ENCODE data around the gene KCNIP4.

KCNIP4 gene

DNA sequence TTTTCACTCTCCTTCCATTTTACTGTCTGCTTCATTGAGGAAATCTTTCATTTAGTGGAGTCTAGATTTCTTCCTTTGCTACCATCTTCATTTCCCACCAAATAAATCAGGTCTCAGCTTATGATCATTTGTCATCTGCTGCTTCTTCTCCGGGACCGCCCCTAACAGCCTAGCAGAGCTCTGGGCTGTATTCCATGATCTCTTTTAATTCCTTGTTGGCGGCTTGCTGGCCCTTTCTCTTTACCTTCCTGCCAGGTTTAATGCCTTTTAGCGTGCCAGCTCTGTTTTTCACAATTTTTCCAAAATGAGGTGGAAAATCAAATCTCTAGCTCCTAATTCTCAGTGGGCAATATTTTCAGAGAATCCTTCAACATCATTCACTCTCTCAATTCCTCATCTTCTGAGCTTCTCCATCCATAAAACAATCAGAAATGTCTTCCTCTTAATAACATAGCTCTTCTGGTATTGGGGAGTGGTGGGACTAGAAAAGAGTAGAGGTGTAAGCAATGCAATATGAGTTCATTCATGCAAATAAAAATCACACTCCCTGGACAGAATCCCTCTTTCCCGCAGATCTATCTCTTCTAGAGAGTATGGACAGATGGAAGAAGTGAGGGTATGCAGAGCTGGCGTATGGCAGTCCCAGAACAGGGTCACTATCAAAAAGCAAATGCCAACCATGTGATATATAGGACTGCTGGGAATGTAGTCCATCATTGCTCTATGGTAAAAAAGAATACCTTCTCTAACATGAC, 491.3 kb downstream of the KCNIP4 start:
- DNase-seq (ENCODE audit: low spot score) = no peak

DNA sequence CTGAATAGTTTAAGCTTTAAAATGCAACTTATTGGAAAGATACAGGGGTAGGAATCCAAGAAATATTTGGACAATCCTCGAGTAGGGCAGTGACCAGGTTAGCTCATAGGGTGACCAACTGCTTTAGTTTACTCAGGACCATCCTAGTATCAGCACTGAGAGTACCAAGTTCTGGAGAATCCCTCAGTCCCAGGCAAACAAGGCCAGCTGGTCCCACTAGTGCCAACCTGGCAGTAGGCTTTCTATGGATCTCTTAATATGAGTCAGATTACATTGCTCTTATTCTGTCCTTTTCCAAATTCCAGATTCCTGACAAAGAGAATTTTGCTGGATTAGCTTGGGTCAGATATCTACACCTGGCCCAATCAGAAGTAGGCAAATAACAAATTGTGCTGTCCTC, 493.7 kb downstream of the KCNIP4 start:
- DNase-seq (ENCODE audit: low spot score) = no peak

DNA sequence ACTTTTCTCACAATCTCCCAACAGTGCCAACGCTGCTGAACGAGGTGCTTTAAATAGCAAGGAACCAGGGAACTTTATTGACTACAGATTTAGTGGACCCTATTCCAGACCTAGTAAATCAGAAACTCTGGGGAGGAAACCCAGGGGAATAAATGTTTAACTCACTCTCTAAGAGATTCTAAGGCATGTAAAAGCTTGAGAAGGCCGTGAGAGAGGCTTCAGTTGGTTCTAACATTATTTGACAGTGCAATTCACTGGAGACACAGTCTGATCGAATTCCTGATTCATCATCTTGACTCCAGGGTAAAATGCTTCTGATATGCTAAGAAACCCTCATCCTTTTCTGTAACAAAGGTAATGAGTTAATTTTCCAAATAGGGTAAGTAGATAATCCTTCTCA, 494.4 kb downstream of the KCNIP4 start:
- no peak for DNase-seq (ENCODE audit: low spot score)

DNA sequence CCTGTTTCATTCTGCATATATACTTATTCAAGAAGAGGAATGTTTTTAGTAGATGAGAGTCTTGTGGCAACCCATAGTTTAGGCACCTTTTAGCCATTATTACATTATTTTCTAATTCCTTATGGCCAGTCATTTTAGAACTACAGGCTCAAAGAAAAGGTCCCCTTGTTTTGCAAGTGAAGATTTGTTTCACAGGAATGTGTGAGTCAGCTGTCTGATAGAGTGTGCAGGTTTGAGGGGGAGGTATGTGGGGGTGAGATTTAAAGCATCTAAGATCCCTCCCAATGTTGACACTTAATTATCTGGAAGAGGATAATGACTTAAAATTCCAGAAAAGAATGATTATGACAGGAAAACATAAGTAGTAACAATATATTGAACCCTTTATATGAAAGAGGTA, 495.6 kb downstream of the KCNIP4 start:
- DNase-seq (ENCODE audit: low spot score) = no peak

DNA sequence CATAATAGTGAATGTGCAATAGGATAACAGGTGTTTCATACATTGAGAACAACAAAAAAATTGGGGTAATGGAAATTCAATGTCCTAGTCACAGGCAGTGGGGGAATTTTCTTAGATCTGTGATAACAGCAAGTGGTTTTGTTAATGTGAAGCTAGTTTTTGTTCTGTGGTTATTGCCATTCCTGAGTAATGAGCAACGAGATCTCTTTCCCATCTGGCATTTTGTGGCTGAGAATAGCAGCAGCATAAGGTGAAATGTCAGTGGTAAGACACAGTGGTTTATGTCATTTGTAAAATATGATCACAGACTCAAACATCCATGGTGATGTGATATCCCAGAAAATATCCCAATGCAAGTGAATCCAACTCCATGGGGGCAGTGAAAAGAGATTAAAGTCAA, 497.5 kb downstream of the KCNIP4 start:
- no peak for DNase-seq (ENCODE audit: low spot score)

DNA sequence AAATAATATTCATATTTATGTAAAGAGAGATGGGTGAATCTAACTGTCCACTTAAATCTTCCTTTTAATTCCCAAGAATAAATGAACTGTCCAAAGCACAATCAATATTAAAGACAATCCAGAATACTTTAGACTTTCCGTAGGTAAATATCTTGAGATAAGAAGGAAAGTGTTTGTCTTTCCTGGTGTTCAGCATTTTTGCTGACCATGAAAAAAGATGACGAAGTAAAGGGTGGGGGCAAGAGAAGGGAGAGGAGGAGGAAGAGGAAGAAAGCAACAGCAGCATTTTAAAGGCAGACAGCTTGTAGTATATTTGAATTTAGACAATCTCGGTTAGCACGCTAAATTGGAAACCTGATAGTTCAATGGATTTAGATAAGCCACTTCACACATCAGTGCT, 498.2 kb downstream of the KCNIP4 start:
- DNase-seq (ENCODE audit: low spot score) = no peak

DNA sequence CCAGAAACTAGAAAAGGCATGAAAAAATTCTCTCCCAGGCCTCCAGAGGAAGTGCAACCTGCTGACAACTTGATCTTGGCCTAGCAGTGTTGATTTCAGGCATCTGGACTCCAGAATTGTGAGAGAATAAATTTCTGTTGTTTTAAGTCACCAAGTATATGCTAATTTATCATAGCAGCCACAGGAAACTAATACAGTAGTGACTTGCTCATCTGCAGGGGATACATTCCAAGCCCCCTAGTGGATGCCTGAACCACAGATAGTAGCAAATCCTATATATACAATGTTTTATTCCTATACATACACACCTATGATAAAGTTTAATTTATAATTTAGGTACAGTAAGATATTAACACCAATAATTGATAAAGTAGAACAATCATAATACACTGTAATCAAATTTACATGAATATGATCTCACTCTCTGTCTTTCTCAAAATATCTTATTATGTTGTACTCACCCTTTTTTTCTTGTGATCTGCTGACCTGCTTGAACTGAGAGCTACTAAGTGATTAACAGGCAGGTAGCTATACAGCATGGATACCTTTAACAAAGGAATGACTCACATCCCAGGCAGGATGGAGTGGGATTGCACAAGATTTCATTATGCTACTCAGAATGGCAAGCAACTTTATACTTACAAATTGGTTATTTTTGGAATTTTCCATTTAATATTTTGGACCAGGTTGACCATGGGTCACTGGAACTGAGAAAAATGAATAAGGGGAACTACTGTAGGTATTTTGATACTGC, 501.1 kb downstream of the KCNIP4 start:
- no peak for DNase-seq (ENCODE audit: low spot score)

DNA sequence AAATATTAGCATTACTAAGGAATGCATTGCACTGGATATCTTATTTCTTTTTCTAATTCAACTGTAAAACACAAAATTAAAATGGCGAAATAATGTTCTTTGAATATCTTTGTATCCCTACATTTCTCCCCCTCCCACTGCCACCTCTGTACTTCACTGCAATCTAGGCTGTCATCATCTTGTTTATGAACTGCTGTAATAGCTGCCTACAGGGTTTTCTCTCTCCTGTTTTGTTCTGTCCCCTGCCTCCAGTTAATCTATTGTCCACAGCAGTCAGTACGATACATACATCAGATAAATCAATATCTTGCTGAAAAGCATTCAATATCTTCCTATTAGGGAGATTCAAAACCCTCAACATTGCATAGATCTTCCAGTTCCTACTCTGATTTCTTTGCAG, 528.4 kb downstream of the KCNIP4 start:
- DNase-seq (ENCODE audit: low spot score) = no peak

DNA sequence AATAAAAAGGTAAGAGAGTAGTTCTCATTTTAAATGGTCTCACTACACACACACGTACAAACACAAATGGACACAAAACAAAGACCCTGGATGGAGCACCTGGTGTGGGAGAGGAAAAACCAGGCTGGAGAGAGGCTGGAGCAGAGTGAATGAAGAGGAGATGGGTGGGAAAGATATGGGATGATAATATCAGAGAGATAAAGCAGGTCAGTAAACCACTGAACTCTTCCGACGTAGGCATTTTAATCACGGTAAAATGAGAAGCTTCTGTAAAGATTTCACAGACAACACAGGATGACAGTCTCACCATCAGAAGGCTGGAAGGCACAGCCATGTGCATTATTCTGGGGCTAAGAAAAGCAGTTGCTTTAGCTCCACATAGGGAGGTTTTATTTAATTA, 532.8 kb downstream of the KCNIP4 start:
- DNase-seq (ENCODE audit: low spot score) = no peak

DNA sequence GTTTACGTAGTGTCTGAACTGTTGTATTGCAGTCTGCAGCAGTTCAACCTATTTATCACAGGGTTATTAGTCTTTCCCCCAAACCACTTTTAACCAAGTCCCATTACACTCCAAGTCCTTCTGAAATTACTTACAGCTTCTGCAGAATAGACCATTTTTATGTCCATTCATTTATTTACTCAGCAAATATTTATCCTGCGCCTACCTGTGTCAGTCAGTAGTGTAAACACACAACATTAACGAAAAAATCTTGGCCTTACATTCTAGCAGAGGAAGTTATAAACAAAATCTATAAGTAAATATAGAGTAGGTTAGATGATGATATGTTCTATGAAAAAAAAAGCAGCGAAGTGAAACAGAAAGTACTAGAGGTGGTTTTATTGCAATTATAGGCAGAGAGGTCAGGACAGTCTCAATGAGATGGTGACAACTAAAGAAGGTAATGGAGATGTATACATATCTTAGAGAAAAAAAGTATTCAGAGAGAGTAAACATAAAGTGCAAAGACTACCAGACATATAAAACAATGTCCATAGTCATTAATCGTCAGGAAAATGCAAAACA, 534.7 kb downstream of the KCNIP4 start:
- no peak for DNase-seq (ENCODE audit: low spot score)

DNA sequence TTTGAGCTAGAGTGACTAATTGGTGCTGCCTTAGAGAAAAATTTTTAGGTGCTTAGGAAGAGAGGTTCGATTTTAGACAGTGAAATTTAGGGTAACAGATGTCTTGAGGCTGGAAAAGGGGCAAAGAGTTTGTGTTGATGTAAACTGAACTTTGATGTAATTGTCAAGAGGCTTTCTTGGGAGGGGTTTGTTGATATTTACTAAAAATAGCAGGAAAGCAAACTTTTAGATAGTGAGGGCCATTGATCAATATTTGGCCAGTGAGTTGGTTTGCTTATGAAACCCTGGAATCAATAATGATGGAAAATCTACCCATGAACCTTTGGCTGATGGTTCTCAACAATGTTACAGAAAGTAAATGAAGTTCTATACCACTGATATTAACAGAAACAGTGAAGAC, 537.5 kb downstream of the KCNIP4 start:
- no peak for DNase-seq (ENCODE audit: low spot score)

DNA sequence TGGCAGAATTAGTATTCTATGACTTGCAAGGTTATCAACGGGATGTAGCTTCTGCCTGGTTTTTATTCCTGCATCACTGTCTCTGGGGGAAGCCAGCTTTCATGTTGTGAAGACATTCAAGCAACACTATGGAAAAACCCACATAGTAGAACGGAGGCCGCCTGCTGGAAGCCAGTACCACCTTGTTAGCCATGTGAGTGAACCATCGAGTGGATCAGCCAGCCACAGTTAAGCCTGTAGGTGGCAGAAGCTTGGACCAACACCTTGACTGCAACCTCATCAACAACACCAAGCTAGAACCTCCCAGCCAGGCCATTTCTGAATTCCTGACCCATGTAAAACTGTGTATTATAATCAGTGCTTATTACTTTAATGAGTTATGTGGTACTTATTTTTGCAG, 538.2 kb downstream of the KCNIP4 start:
- DNase-seq (ENCODE audit: low spot score) = no peak

DNA sequence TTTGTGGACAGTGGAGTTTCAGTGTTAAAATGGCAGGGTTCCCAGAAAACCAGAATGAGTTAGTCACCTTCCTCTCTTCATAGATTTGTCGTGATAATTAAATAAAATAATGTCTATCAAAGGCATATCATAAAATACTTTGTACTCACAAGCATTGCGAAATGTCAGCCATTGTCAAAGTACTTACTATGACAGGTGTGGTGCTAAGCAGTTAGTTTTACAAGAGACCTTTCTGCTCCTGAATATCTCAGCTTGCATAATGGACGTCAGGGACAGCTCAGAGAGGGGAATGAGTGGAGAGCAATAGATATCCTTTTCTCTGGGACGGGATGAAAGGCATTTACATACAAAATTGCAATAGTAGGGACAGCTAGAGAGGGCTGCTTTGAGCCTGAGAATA, 560.9 kb downstream of the KCNIP4 start:
- DNase-seq (ENCODE audit: low spot score) = no peak

DNA sequence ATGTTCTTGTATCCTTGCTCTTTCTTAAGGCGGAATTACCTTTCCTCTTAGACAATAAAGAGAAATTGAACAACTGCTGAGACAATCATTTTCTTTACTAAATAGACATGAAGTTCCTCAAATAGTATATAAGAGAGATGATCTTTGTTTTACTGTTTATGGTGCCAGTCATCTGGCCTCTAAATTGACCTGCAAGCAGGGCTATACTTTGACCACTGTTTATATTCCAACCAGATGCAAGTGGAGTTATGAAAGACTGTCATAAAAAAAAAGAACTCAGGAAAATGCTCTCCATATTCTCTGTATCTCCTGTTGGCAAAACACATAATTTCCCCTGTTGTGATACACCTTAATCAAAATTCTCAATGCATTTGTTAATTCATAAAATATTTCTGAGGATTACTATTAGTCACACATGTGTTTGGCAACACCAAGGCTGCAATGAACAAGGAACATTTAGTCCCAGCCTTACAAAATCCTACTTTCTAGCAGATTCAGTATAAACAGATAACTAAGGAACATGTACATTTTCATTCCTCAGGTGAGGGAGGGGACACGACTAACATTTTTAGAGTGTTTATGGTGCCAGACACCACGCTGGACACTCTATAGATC, 562.3 kb downstream of the KCNIP4 start:
- DNase-seq (ENCODE audit: low spot score) = no peak

DNA sequence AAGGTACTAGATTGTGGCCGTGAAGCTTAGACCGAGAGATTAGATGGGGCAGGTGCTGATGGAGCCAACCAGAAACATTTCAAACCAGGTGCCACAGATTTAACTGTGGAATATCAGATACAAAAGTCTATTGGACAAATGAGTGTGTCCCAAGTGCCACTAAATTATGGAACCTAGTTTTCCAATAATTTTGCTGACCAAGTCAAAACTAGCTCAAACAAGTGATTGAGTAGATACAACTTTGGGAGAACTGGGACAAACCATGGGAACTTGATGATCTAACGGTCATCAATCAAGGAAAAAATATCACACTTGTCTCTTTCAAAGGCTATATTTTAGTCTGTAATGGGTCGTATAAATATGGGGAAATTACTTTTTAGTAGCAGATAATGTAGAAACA, 562.9 kb downstream of the KCNIP4 start:
- no peak for DNase-seq (ENCODE audit: low spot score)

DNA sequence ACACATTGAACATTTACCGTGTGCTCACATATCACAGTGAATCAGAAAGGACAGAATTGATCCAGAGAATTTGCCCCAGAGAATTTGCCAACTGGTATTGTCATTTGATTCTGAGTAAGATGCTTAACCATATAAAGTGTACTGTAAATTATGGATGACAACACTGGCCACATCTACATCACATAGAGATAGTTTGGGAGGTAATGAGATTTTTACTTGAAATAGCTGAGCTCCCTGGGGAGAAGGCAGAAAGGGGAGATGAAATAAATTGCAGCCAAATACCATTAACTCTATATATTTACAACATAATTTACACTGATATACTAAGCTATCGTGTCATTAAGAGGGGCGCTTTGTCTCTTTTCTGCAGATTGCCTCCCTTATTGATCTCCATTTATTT, 564.0 kb downstream of the KCNIP4 start:
- DNase-seq (ENCODE audit: low spot score) = no peak

DNA sequence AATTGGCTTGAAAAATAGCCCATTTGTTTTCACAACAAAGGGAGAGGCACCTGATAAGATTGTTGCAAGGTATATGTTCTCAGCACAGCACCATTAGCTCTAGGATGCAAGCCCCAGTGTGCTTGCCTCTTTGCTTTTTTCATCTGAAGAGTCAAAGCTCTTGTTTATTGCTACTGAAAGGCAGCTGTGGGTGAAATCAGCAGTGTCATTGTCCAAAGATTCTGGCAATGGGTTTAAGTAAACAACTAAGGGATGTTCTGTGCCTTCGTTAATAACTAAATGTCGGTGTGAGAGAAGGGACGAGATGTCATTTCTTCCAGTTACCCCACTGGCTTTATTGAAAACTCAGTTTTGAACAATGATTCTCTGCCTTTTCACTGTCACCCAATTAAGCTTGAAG, 567.7 kb downstream of the KCNIP4 start:
- no peak for DNase-seq (ENCODE audit: low spot score)

DNA sequence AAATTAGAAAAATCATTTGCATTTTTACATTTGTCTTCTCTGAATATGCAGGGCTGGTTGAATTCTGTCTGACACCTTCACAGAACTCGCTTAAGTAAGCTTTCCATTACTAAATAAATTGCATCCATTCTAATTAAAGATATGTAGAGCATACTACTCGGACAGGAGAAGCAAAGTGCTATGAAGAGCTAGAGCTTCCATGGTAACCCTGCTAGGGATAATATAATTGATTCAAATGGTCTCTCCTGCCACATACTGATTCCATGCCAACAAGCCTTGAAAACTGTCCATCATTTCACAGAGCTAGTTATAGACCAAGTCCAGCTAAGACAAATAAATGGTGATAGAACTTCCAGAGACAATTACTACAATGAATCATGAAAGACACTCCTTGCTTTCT, 571.5 kb downstream of the KCNIP4 start:
- DNase-seq (ENCODE audit: low spot score) = no peak

DNA sequence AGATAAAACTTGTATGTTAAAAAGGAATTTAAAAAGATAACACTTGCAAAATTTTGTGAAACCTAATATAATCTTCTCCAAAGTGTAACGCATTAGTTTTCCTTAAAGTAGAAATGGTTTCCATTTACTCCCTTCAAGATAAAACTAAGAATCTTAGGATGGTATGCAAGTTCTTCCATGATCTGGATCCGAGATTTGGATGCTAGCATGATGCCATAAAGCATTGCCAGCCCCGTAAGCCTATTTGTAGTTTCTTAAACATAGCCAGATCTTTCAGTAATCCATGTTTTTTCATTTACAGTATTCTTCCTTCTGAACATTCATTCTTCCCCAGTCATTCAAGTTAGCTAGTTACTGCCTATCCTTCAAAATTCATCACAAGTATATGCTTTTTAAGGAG, 572.4 kb downstream of the KCNIP4 start:
- DNase-seq (ENCODE audit: low spot score) = no peak

DNA sequence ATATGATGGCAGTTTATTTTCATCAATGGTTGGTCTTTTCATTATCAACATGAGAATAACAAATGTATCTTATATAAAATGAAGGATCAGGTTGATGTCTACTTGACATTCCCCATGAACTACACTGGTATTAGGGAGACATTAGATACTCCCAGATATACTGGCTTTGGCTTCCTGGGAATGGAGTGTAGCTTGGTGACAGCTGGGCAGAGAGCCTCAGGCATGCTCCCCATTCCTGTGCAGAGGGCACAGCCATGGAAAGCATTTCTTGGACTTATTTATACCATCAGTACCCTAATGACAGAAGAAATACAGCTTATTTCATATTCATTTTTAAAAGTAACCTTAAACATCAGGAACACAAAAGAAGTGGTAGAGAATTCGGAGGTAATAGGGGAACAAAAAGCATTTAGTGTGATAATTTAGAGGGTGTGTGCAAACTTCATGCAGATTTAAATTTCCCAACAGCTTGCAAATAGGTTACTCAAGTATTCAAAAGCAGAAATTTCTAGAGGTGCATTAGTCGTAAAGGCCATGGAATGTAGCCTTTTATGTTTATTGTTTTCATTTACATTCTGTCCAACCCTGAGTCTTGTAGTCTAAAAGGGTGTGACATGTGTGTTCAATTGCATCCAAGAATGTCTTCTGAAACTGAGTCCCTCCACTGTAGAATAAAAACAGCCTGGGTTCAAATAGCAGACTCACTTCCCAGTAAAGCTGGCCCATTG, 573.8 kb downstream of the KCNIP4 start:
- no peak for DNase-seq (ENCODE audit: low spot score)

DNA sequence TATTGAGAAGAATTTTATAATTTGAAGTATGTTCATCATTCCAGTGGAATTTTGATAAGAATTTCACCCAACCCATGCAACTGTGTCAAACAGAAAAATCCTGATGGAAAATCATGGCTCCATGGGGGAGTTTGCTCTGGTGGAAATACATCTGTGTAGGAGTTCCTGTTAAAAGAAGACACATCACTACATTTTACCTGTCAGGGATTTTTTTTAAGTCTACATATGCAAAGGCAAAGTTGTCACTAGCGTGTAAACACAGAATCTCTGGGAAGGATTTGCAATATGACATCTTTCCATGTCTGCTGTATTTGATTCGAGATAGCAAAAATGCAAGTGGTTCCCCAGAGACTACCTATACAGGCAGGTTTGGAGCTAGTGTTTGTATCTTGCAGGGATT, 581.0 kb downstream of the KCNIP4 start:
- no peak for DNase-seq (ENCODE audit: low spot score)

DNA sequence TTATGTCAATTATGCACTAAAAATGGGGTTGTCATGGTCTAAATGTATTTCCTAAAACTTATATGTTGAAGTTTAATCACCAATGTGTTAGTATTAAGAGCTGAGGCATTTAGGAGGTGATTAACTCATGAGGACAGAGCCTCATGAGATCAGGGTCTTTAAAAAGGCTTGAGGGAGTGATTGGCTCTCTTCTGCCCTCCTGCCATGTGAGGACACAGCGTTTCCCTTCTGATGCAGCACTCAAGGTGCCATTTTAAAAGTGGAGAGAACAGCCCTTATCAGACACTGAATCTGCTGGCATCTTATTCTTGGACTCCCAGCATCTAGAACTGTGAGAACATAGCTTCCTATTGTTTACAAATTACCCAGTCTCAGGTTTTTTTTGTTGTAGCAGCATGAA, 581.7 kb downstream of the KCNIP4 start:
- no peak for DNase-seq (ENCODE audit: low spot score)
